Measurements from ENCODE around the gene OGDHL. TPM values are rescaled to one million over a fixed set of nuclear protein-coding genes. Genes with fewer than 3 reads are reported as not detected.

Gene OGDHL
- total RNA-seq, 1 experiment from 2014 or later, result 1.3 TPM

GRCh38 chr10:49690698-49691356 lies 71.3 kb downstream of the OGDHL start:
- ChIA-PET CTCF (no interaction called here), POLR2A (no interaction called here)
- intact Hi-C loops (cut with micrococcal nuclease; ENCODE audit: unreplicated experiment), result no loop called here
- TF ChIP-seq SIN3A (IDR thresholded peaks at IDR 0.05; ENCODE audit: borderline replicate concordance, insufficient read depth, low read depth, low read length) (no peak), TCF7L2 (IDR thresholded peaks at IDR 0.05; ENCODE audit: low read depth, low read length) (no peak), CTCF (IDR thresholded peaks at IDR 0.05) (no peak), REST (IDR thresholded peaks at IDR 0.05; ENCODE audit: insufficient read depth in 1 of 2, low read depth in 2 of 2, low read length in 1 of 2) (no peak), POLR2AphosphoS5 (IDR thresholded peaks at IDR 0.05; ENCODE audit: low read depth, low read length) (no peak)
- no peaks in the 10 kb centered on the region for H3K4me1 ChIP-seq (ENCODE audit: control insufficient read depth, insufficient read depth, low read length)
- H3K27me3 ChIP-seq (ENCODE audit: control insufficient read depth, insufficient read depth, low read length), result peaks cover 20% of the 10 kb centered on the region
- in situ Hi-C loops (cut with HindIII; ENCODE audit: low pct_unique_long_range_greater_than_20kb, low sequenced_read_pairs), result no loop called here
- no peak overlapping the region for H3K4me3 ChIP-seq (ENCODE audit: low read depth in 2 of 2, low read length in 2 of 2)
- BruUV-seq (replicated peaks), result no TSS peak
- H3K36me3 ChIP-seq (ENCODE audit: control insufficient read depth, insufficient read depth, low read length), result no peaks in the 10 kb centered on the region
- H3K9me3 ChIP-seq (ENCODE audit: control insufficient read depth, insufficient read depth, low read depth, low read length), result no peaks in the 10 kb centered on the region
- DNase-seq (ENCODE audit: low read depth, low spot score), result no peak
- H3K27ac ChIP-seq (ENCODE audit: low read length), result no peak overlapping the region
- no peak for ATAC-seq

GRCh38 chr10:49689882-49690510 lies 72.1 kb downstream of the OGDHL start:
- no TSS peak for BruUV-seq (replicated peaks)
- peaks cover 12% of the 10 kb centered on the region for H3K27me3 ChIP-seq (ENCODE audit: control insufficient read depth, insufficient read depth, low read length)
- no peaks in the 10 kb centered on the region for H3K36me3 ChIP-seq (ENCODE audit: control insufficient read depth, insufficient read depth, low read length)
- CTCF ChIA-PET, result no interaction called here
- in situ Hi-C loops (cut with HindIII; ENCODE audit: low pct_unique_long_range_greater_than_20kb, low sequenced_read_pairs) (no loop called here), intact Hi-C loops (cut with micrococcal nuclease; ENCODE audit: unreplicated experiment) (no loop called here)
- POLR2A ChIA-PET, result no interaction called here
- no peaks in the 10 kb centered on the region for H3K9me3 ChIP-seq (ENCODE audit: control insufficient read depth, insufficient read depth, low read depth, low read length)
- H3K27ac ChIP-seq (ENCODE audit: low read length), result no peak overlapping the region
- no peak overlapping the region for H3K4me3 ChIP-seq (ENCODE audit: low read depth in 2 of 2, low read length in 2 of 2)
- TF ChIP-seq CTCF (IDR thresholded peaks at IDR 0.05), result no peak
- no peak for TF ChIP-seq SIN3A (IDR thresholded peaks at IDR 0.05; ENCODE audit: borderline replicate concordance, insufficient read depth, low read depth, low read length)
- TF ChIP-seq POLR2AphosphoS5 (IDR thresholded peaks at IDR 0.05; ENCODE audit: low read depth, low read length), result no peak
- TF ChIP-seq TCF7L2 (IDR thresholded peaks at IDR 0.05; ENCODE audit: low read depth, low read length), result no peak
- TF ChIP-seq REST (IDR thresholded peaks at IDR 0.05; ENCODE audit: insufficient read depth in 1 of 2, low read depth in 2 of 2, low read length in 1 of 2), result no peak
- ATAC-seq (no peak), DNase-seq (ENCODE audit: low read depth, low spot score) (no peak)
- no peaks in the 10 kb centered on the region for H3K4me1 ChIP-seq (ENCODE audit: control insufficient read depth, insufficient read depth, low read length)
